SU-DHL-6 (cell line): ENCODE measurements around the gene TCF4.

ENCODE experiments used
- H2AFZ ChIP-seq: fragments of 200-600 bp; sonication (generic); 2 replicates; pipeline ENCODE4 v1.6.1; 2014; ENCODE audit warnings: low read depth, mild to moderate bottlenecking, moderate library complexity, mixed read lengths, antibody characterized with exemption, low read length; ENCODE audit not compliant: severe bottlenecking
- H3F3A ChIP-seq: fragments of 200-600 bp; shearing (Covaris generic); 2 replicates; pipeline ENCODE4 v1.6.0; 2016; ENCODE audit warnings: antibody characterized with exemption, mild to moderate bottlenecking; ENCODE audit not compliant: insufficient read depth
- H3K27ac ChIP-seq: fragments of 200-600 bp; sonication (generic); 2 replicates; pipeline ENCODE4 v1.5.1; 2016; ENCODE audit warnings: low read depth, mild to moderate bottlenecking, low read length, moderate library complexity, mixed read lengths
- H3K27me3 ChIP-seq: fragments of 200-600 bp; sonication (generic), shearing (Covaris generic); 2 replicates; pipeline ENCODE4 v1.6.0; 2014; ENCODE audit warnings: mild to moderate bottlenecking, low read length
- H3K36me3 ChIP-seq: fragments of 200-600 bp; sonication (generic); 2 replicates; pipeline ENCODE4 v1.6.1; 2014; ENCODE audit warnings: mild to moderate bottlenecking, low read length, mixed read lengths
- H3K4me2 ChIP-seq: fragments of 300-600, 200-600 bp; shearing (Covaris generic), sonication (generic); 2 replicates; pipeline ENCODE4 v1.6.0; 2014; ENCODE audit warnings: low read length, low read depth, mild to moderate bottlenecking; ENCODE audit not compliant: poor library complexity, severe bottlenecking
- H3K4me3 ChIP-seq: fragments of 200-600 bp; sonication (generic); 2 replicates; pipeline ENCODE4 v1.5.1; 2014; ENCODE audit warnings: antibody characterized with exemption, low read length, mild to moderate bottlenecking, mixed read lengths; ENCODE audit not compliant: insufficient read depth, poor library complexity, severe bottlenecking
- H3K79me2 ChIP-seq: fragments of 200-600 bp; sonication (generic); 2 replicates; pipeline ENCODE4 v1.6.1; 2014; ENCODE audit warnings: mild to moderate bottlenecking, low read length, moderate library complexity; ENCODE audit not compliant: insufficient read depth
- H3K9ac ChIP-seq: fragments of 200-600 bp; sonication (generic); 2 replicates; pipeline ENCODE4 v1.7.0; 2014; ENCODE audit warnings: mild to moderate bottlenecking, low read length
- H3K9me2 ChIP-seq: fragments of 200-600 bp; sonication (generic); replicated peaks from 2 replicates; pipeline ENCODE4 v1.6.1; 2014; ENCODE audit warnings: low read length; ENCODE audit not compliant: insufficient read depth
- H3K9me3 ChIP-seq: fragments of 200-600 bp; sonication (generic); 2 replicates; pipeline ENCODE4 v1.6.1; 2014; ENCODE audit warnings: low read length, mixed read lengths; ENCODE audit not compliant: insufficient read depth
- H4K20me1 ChIP-seq: fragments of 200-600 bp; sonication (generic); 2 replicates; pipeline ENCODE4 v1.6.1; 2014; ENCODE audit warnings: low read depth, mild to moderate bottlenecking, antibody characterized with exemption, low read length, moderate library complexity, mixed read lengths
- CTCF ChIP-seq: fragments of 200-600 bp; sonication (generic); IDR thresholded peaks from one replicate; pipeline ENCODE4 v1.5.1; 2017; ENCODE audit warnings: antibody characterized with exemption, mild to moderate bottlenecking, low read length, moderate library complexity; ENCODE audit not compliant: insufficient read depth, poor library complexity, severe bottlenecking
- EZH2phosphoT487 ChIP-seq: fragments of 200-600 bp; sonication (generic), shearing (Covaris generic); conservative IDR thresholded peaks from 2 replicates; pipeline ENCODE4 v1.6.1; 2018; ENCODE audit warnings: mild to moderate bottlenecking, antibody characterized with exemption, low read length, moderate library complexity, mixed read lengths

Gene TCF4

GRCh38 chr18:55213586-55213985, 374.4 kb downstream of the TCF4 start:
- Histone ChIP-seq H3K27ac (no peak overlapping the region), H3K9me2 (no peaks in the 10 kb centered on the region), H3F3A (no peaks in the 10 kb centered on the region), H3K4me2 (no peak overlapping the region), H3K9ac (no peak overlapping the region), H4K20me1 (no peaks in the 10 kb centered on the region), H3K36me3 (no peaks in the 10 kb centered on the region), H3K79me2 (no peaks in the 10 kb centered on the region), H3K9me3 (no peaks in the 10 kb centered on the region), H3K27me3 (no peaks in the 10 kb centered on the region), H2AFZ (no peak overlapping the region), H3K4me3 (no peak overlapping the region)
- TF ChIP-seq EZH2phosphoT487 (no peak), CTCF (no peak)

GRCh38 chr18:55206927-55207326, 381.1 kb downstream of the TCF4 start:
- TF ChIP-seq EZH2phosphoT487 (no peak), CTCF (no peak)
- H3K79me2 ChIP-seq = no peaks in the 10 kb centered on the region
- H3K9me3 ChIP-seq = no peaks in the 10 kb centered on the region
- no peaks in the 10 kb centered on the region for H3K27me3 ChIP-seq
- H3K27ac ChIP-seq = no peak overlapping the region
- no peaks in the 10 kb centered on the region for H3K9me2 ChIP-seq
- no peak overlapping the region for H3K4me3 ChIP-seq
- no peak overlapping the region for H2AFZ ChIP-seq
- no peaks in the 10 kb centered on the region for H4K20me1 ChIP-seq
- no peaks in the 10 kb centered on the region for H3K36me3 ChIP-seq
- no peak overlapping the region for H3K9ac ChIP-seq
- no peak overlapping the region for H3K4me2 ChIP-seq
- no peaks in the 10 kb centered on the region for H3F3A ChIP-seq

- Histone ChIP-seq H4K20me1 (no peaks in the 10 kb centered on the region), H2AFZ (no peak overlapping the region), H3K9me2 (no peaks in the 10 kb centered on the region), H3K4me2 (no peak overlapping the region), H3K9me3 (no peaks in the 10 kb centered on the region), H3K9ac (no peak overlapping the region), H3K36me3 (no peaks in the 10 kb centered on the region), H3K4me3 (no peak overlapping the region), H3K27ac (no peak overlapping the region), H3K79me2 (no peaks in the 10 kb centered on the region), H3K27me3 (no peaks in the 10 kb centered on the region), H3F3A (no peaks in the 10 kb centered on the region)
- TF ChIP-seq CTCF = no peak
- TF ChIP-seq EZH2phosphoT487 = no peak
These were observed 385.6 kb downstream of the TCF4 start for GRCh38 chr18:55202232-55202917.
